ENCODE measurements around the gene LRRFIP1.

DNA sequence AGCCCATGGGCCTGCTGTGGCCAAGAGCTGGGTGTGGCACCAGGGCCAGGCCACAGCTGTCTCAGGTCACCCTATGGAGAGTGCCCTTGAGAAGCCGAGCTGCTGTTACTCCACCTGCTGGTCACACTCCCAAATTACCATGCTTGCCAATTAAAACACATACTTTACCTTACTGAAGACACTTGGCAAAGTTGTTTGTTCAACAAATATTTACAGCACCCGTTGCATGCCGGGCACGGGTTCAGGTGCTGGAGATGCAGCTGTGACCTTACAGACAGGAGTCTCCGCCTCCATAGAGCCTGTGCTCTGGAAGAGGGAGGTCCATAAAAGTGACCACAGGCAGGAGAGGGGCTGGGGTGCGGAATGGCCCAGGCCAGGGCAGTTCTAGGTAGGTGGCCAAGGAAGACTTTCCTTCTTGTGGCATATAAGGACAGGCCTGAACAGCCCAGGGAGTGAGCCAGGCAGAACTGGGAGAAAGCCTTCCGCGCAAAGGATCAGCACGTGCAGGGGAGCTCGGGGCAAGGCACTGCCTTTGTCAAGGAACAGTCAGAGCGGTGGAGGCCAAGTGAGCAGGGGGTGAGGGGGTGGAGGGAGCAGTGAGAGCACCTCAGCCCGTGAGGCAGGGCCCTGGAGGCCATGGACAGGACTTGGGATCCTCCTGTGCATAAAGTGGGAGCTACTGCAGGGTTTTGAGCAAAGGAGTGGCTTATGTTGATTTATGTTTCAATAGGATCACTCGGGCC, 147.6 kb downstream of the LRRFIP1 start:
- TF ChIP-seq, protein P1, sequence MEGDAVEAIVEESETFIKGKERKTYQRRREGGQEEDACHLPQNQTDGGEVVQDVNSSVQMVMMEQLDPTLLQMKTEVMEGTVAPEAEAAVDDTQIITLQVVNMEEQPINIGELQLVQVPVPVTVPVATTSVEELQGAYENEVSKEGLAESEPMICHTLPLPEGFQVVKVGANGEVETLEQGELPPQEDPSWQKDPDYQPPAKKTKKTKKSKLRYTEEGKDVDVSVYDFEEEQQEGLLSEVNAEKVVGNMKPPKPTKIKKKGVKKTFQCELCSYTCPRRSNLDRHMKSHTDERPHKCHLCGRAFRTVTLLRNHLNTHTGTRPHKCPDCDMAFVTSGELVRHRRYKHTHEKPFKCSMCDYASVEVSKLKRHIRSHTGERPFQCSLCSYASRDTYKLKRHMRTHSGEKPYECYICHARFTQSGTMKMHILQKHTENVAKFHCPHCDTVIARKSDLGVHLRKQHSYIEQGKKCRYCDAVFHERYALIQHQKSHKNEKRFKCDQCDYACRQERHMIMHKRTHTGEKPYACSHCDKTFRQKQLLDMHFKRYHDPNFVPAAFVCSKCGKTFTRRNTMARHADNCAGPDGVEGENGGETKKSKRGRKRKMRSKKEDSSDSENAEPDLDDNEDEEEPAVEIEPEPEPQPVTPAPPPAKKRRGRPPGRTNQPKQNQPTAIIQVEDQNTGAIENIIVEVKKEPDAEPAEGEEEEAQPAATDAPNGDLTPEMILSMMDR (IDR thresholded peaks at IDR 0.05; ENCODE audit: low read depth, low read length), result peak; percentile 61
- TF ChIP-seq EZH2phosphoT487 (IDR thresholded peaks at IDR 0.05; ENCODE audit: low read depth), result no peak
